ENCODE measurements around the gene DNAJC22. TPM values are rescaled to one million over a fixed set of nuclear protein-coding genes. Genes with fewer than 3 reads are reported as not detected.
A peak's percentile ranks its signal among the peaks of the same experiment; 100 is the strongest.

Gene DNAJC22
- total RNA-seq, 1 donor from 2014 or later, result not detected

DNA sequence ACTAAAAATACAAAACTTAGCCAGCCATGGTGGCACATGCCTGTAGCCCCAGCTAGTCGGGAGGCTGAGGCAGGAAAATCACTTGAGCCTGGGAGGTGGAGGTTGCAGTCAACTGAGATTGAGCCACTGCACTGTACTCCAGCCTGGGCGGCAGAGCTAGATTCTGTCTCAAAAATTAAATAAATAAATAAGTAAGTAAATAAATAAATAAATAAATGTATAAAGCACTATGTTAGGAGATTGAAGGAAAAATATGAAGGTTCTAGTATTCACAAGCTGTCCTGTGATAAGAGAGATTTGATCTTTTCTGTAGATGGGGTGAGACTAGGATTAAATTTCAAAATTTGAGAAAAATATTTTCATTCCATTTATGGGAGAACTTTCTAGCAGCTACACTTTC lies 5.7 kb downstream of the DNAJC22 start:
- H3K9me3 ChIP-seq, result no peaks in the 10 kb centered on the region
- TF ChIP-seq, protein P1, sequence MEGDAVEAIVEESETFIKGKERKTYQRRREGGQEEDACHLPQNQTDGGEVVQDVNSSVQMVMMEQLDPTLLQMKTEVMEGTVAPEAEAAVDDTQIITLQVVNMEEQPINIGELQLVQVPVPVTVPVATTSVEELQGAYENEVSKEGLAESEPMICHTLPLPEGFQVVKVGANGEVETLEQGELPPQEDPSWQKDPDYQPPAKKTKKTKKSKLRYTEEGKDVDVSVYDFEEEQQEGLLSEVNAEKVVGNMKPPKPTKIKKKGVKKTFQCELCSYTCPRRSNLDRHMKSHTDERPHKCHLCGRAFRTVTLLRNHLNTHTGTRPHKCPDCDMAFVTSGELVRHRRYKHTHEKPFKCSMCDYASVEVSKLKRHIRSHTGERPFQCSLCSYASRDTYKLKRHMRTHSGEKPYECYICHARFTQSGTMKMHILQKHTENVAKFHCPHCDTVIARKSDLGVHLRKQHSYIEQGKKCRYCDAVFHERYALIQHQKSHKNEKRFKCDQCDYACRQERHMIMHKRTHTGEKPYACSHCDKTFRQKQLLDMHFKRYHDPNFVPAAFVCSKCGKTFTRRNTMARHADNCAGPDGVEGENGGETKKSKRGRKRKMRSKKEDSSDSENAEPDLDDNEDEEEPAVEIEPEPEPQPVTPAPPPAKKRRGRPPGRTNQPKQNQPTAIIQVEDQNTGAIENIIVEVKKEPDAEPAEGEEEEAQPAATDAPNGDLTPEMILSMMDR (IDR thresholded peaks at IDR 0.05), result no peak
- H3K27me3 ChIP-seq, result peaks cover 12% of the 10 kb centered on the region

GRCh38 chr12:49355913-49356312 lies 9.2 kb downstream of the DNAJC22 start:
- Histone ChIP-seq H3K4me3 (no peak overlapping the region), H3K9me3 (no peaks in the 10 kb centered on the region), H3K4me1 (peaks cover 0 to 3% of the 10 kb centered on the region in 2 donors), H3K27ac (no peak overlapping the region), H3K36me3 (no peaks in the 10 kb centered on the region), H3K27me3 (no peaks in the 10 kb centered on the region)
- intact Hi-C loops (cut with DNase I), result no loop called here
- DNase-seq (ENCODE audit: low spot score in 2 of 2), result no peak
- TF ChIP-seq, protein P1 (IDR thresholded peaks at IDR 0.05), result no peak

More for the DNA sequence above, 5.7 kb downstream of the DNAJC22 start:
- H3K36me3 ChIP-seq, result no peaks in the 10 kb centered on the region
- no peak overlapping the region for H3K27ac ChIP-seq
- intact Hi-C loops (cut with DNase I), result no loop called here
- peaks cover 2 to 9% of the 10 kb centered on the region in 2 donors for H3K4me1 ChIP-seq
- DNase-seq (ENCODE audit: low spot score in 2 of 2), result no peak
- H3K4me3 ChIP-seq, result no peak overlapping the region

DNA sequence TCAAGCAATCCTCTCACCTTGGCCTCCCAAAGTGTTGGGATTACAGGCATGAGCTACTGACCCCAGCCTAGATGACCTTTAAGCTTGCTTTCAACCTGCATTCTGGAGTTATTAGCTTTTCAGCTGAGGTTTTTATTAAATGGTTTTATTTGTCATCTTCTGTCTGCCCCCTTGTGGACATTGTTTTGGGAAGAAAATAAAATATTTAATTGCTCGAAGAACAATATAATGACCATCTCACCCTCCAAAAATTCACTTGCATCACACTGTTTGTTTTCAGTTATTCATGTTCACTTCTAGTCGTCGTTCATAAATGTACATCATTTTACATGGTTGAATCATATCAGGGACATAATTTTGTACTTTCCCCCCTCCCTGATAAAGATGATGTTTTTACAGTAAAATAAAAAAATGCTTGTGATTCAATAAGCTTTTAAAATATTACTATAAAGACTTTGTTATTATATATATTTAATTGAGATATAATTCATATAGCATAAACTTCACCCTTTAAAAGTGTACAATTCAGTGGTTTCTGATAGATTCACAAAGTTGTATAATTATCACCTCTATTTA lies 10.5 kb downstream of the DNAJC22 start:
- Histone ChIP-seq H3K4me1 (peaks cover 0 to 3% of the 10 kb centered on the region in 2 donors), H3K27me3 (no peaks in the 10 kb centered on the region), H3K9me3 (no peaks in the 10 kb centered on the region), H3K36me3 (no peaks in the 10 kb centered on the region), H3K27ac (no peak overlapping the region), H3K4me3 (no peak overlapping the region)
- DNase-seq (ENCODE audit: low spot score in 2 of 2), result no peak
- intact Hi-C loops (cut with DNase I), result no loop called here
- TF ChIP-seq, protein P1 (IDR thresholded peaks at IDR 0.05), result peak; percentile 17 to 46 (median 22)

DNA sequence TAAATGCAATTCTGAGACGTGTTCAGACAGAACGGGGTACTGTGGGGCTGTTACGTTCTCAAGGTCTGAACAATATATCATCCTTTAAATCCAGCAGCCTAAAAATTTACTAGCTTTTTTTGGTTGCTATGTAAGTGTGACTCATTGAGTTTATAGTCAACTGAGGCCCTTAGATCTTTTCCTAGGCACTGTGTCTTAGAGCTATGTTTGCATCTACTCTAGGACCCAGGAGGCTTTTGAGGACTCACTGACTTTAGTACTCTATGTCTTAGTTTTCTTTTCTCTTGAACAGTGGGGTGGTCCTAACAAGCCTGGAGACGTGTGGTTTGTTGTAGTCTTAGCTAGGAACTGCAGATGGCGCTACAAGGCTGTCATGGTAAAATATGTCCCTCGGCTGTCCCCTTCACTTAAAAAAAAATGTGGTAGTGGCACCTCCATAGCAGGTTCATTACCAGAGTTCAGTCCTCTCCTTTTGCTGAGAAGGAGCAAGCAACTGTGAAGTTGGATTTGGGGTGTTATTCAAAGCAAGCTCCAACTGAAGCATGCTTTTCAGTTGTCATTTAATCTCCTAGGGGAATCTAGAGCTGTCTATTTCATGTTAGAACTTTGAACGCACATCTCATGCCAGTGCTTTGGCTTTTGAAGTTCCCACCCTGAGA lies 11.9 kb downstream of the DNAJC22 start:
- intact Hi-C loops (cut with DNase I), result loop anchor here (1.0 to 2.0 kb wide), 2 partner anchors 9 to 156 kb away; partner anchors contain the start of gene SPATS2
- no peak for DNase-seq (ENCODE audit: low spot score in 2 of 2)
- no peak overlapping the region for H3K27ac ChIP-seq

GRCh38 chr12:49359671-49360070 lies 13.0 kb downstream of the DNAJC22 start:
- TF ChIP-seq, protein P1 (IDR thresholded peaks at IDR 0.05), result no peak
- Histone ChIP-seq H3K36me3 (no peaks in the 10 kb centered on the region), H3K27ac (no peak overlapping the region), H3K4me3 (no peak overlapping the region), H3K9me3 (no peaks in the 10 kb centered on the region), H3K4me1 (peaks cover 0 to 3% of the 10 kb centered on the region in 2 donors), H3K27me3 (no peaks in the 10 kb centered on the region)
- intact Hi-C loops (cut with DNase I), result loop anchor here (2.0 kb wide), 1 partner anchor 155 kb away; no protein-coding TSS in a partner anchor
- DNase-seq (ENCODE audit: low spot score in 2 of 2), result no peak

More for the DNA sequence above, 11.9 kb downstream of the DNAJC22 start:
- peaks cover 0 to 3% of the 10 kb centered on the region in 2 donors for H3K4me1 ChIP-seq
- H3K4me3 ChIP-seq, result no peak overlapping the region
- H3K27me3 ChIP-seq, result no peaks in the 10 kb centered on the region
- H3K9me3 ChIP-seq, result no peaks in the 10 kb centered on the region
- H3K36me3 ChIP-seq, result no peaks in the 10 kb centered on the region
- TF ChIP-seq, protein P1 (IDR thresholded peaks at IDR 0.05), result peak; percentile 67 to 81 (median 80)
